ENCODE results near the gene TRAPPC1.

Gene TRAPPC1

GRCh38 chr17:7929158-7930023 lies 2.4 kb downstream of the TRAPPC1 start, which contains the start of gene KCNAB3:
Gene KCNAB3 (minus strand): TSS chr17:7929856. CDS start chr17:7929435, 421 bp downstream.
- peak; percentile 86 for DNase-seq (ENCODE audit: low read depth)
- TF ChIP-seq CTCF (conservative IDR thresholded peaks at IDR 0.05; ENCODE audit: low read depth, low read length), result no peak
- H3K4me3 ChIP-seq (ENCODE audit: low read depth, low read length), result peak within 1 kb of the TSS; percentile 62

- H3K4me3 ChIP-seq (ENCODE audit: low read depth, low read length), result no peak overlapping the region
- no peak for DNase-seq (ENCODE audit: low read depth)
- no peak for TF ChIP-seq CTCF (conservative IDR thresholded peaks at IDR 0.05; ENCODE audit: low read depth, low read length)
Observed at GRCh38 chr17:7927596-7927995, 4.2 kb downstream of the TRAPPC1 start.

GRCh38 chr17:7922845-7923628 lies 8.7 kb downstream of the TRAPPC1 start:
- peak overlapping the region; percentile 51 for H3K4me3 ChIP-seq (ENCODE audit: low read depth, low read length)
- peak; percentile 83 for DNase-seq (ENCODE audit: low read depth)
- no peak for TF ChIP-seq CTCF (conservative IDR thresholded peaks at IDR 0.05; ENCODE audit: low read depth, low read length)

GRCh38 chr17:7922269-7922844 lies 9.4 kb downstream of the TRAPPC1 start:
- no peak for TF ChIP-seq CTCF (conservative IDR thresholded peaks at IDR 0.05; ENCODE audit: low read depth, low read length)
- H3K4me3 ChIP-seq (ENCODE audit: low read depth, low read length), result peak overlapping the region; percentile 51
- no peak for DNase-seq (ENCODE audit: low read depth)

GRCh38 chr17:7916808-7917207 lies 14.9 kb downstream of the TRAPPC1 start:
- no peak for TF ChIP-seq CTCF (conservative IDR thresholded peaks at IDR 0.05; ENCODE audit: low read depth, low read length)
- no peak overlapping the region for H3K4me3 ChIP-seq (ENCODE audit: low read depth, low read length)
- DNase-seq (ENCODE audit: low read depth), result peak; percentile 22

- peak overlapping the region; percentile 57 for H3K4me3 ChIP-seq (ENCODE audit: low read depth, low read length)
- no peak for TF ChIP-seq CTCF (conservative IDR thresholded peaks at IDR 0.05; ENCODE audit: low read depth, low read length)
- no peak for DNase-seq (ENCODE audit: low read depth)
Observed at GRCh38 chr17:7916385-7916682, 15.4 kb downstream of the TRAPPC1 start.
